Fibroblast of lung (primary cell): ENCODE data around the gene DMGDH.

ENCODE experiments used
- CTCF ChIP-seq, 2 donors: IDR thresholded peaks in 1 of 2; conservative IDR thresholded peaks in 1 of 2; 1 replicate in 1 of 2; 2 replicates in 1 of 2; pipeline ENCODE4 v1.5.1; 2011 to 2012; ENCODE audit warnings: low read length in 2 of 2, control low read depth in 1 of 2, inconsistent platforms in 1 of 2, low read depth in 1 of 2, mild to moderate bottlenecking in 1 of 2
- EZH2 ChIP-seq: IDR thresholded peaks from 2 replicates; pipeline ENCODE4 v1.5.1; 2012; ENCODE audit warnings: low read length, control low read depth, mild to moderate bottlenecking; ENCODE audit errors: missing control alignments

GRCh38 chr5:78968781-78969180, 100.7 kb downstream of the DMGDH start:
- TF ChIP-seq CTCF (conservative IDR thresholded peaks at IDR 0.05 in 1 of 2, IDR thresholded peaks at IDR 0.05 in 1 of 2; ENCODE audit: low read depth in 1 of 2, low read length in 2 of 2) = no peak
- no peak for TF ChIP-seq EZH2
